HL-60 (cell line): ENCODE results near the gene CRIP2.

ENCODE experiments used
- DNase-seq, 2 experiments: peaks; one replicate each; pipeline ENCODE4 v3.0.0-alpha.2; 2010 to 2020; ENCODE audit warnings: low read depth in 1 of 2, low spot score in 1 of 2
- H3K27ac ChIP-seq: fragments of 250-450 bp; sonication (Bioruptor Pico); replicated peaks from 2 replicates; pipeline ENCODE4 v1.5.1; 2020; ENCODE audit warnings: mild to moderate bottlenecking, moderate library complexity
- H3K27me3 ChIP-seq: fragments of 250-450 bp; sonication (Bioruptor Pico); 2 replicates; pipeline ENCODE4 v1.5.1; 2021; ENCODE audit warnings: mild to moderate bottlenecking, moderate library complexity; ENCODE audit not compliant: insufficient read depth, poor library complexity, severe bottlenecking
- H3K4me3 ChIP-seq: replicated peaks from 2 replicates; pipeline ENCODE4 v1.5.1; 2011; ENCODE audit warnings: mild to moderate bottlenecking, control low read depth, low read length; ENCODE audit not compliant: insufficient read depth
- GABPA ChIP-seq: IDR thresholded peaks from 2 replicates; pipeline ENCODE4 v1.6.1; 2012; ENCODE audit warnings: low read depth
- POLR2AphosphoS5 ChIP-seq: IDR thresholded peaks from 2 replicates; pipeline ENCODE4 v1.6.1; 2012; ENCODE audit warnings: low read depth
- SPI1 ChIP-seq: IDR thresholded peaks from 2 replicates; pipeline ENCODE4 v1.6.1; 2012; ENCODE audit warnings: low read depth, mild to moderate bottlenecking, borderline replicate concordance
- TF ChIP-seq, protein P1 (sequence below): IDR thresholded peaks from 2 replicates; pipeline ENCODE4 v1.6.1; 2012; ENCODE audit warnings: low read depth; ENCODE audit not compliant: insufficient replicate concordance
- TF ChIP-seq, protein P2 (sequence below): IDR thresholded peaks from one replicate; pipeline ENCODE4 v1.5.1; 2011; ENCODE audit warnings: low read length, control low read depth, inconsistent platforms; ENCODE audit not compliant: insufficient read depth

Gene CRIP2

GRCh38 chr14:105503935-105504692 lies 29.5 kb downstream of the CRIP2 start:
- Histone ChIP-seq H3K27ac (no peak overlapping the region), H3K27me3 (peaks cover 2% of the 10 kb centered on the region), H3K4me3 (no peak overlapping the region)
- no peak for TF ChIP-seq GABPA
- TF ChIP-seq, protein P1, sequence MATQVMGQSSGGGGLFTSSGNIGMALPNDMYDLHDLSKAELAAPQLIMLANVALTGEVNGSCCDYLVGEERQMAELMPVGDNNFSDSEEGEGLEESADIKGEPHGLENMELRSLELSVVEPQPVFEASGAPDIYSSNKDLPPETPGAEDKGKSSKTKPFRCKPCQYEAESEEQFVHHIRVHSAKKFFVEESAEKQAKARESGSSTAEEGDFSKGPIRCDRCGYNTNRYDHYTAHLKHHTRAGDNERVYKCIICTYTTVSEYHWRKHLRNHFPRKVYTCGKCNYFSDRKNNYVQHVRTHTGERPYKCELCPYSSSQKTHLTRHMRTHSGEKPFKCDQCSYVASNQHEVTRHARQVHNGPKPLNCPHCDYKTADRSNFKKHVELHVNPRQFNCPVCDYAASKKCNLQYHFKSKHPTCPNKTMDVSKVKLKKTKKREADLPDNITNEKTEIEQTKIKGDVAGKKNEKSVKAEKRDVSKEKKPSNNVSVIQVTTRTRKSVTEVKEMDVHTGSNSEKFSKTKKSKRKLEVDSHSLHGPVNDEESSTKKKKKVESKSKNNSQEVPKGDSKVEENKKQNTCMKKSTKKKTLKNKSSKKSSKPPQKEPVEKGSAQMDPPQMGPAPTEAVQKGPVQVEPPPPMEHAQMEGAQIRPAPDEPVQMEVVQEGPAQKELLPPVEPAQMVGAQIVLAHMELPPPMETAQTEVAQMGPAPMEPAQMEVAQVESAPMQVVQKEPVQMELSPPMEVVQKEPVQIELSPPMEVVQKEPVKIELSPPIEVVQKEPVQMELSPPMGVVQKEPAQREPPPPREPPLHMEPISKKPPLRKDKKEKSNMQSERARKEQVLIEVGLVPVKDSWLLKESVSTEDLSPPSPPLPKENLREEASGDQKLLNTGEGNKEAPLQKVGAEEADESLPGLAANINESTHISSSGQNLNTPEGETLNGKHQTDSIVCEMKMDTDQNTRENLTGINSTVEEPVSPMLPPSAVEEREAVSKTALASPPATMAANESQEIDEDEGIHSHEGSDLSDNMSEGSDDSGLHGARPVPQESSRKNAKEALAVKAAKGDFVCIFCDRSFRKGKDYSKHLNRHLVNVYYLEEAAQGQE = no peak
- no peak for DNase-seq

GRCh38 chr14:105505101-105505500 lies 30.5 kb downstream of the CRIP2 start:
- no peak overlapping the region for H3K27ac ChIP-seq
- DNase-seq = no peak
- TF ChIP-seq, protein P2, sequence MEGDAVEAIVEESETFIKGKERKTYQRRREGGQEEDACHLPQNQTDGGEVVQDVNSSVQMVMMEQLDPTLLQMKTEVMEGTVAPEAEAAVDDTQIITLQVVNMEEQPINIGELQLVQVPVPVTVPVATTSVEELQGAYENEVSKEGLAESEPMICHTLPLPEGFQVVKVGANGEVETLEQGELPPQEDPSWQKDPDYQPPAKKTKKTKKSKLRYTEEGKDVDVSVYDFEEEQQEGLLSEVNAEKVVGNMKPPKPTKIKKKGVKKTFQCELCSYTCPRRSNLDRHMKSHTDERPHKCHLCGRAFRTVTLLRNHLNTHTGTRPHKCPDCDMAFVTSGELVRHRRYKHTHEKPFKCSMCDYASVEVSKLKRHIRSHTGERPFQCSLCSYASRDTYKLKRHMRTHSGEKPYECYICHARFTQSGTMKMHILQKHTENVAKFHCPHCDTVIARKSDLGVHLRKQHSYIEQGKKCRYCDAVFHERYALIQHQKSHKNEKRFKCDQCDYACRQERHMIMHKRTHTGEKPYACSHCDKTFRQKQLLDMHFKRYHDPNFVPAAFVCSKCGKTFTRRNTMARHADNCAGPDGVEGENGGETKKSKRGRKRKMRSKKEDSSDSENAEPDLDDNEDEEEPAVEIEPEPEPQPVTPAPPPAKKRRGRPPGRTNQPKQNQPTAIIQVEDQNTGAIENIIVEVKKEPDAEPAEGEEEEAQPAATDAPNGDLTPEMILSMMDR = no peak
- TF ChIP-seq GABPA (no peak), POLR2AphosphoS5 (no peak), SPI1 (no peak)
- TF ChIP-seq, protein P1 = no peak
- H3K27me3 ChIP-seq = peaks cover 2% of the 10 kb centered on the region
- H3K4me3 ChIP-seq = no peak overlapping the region

GRCh38 chr14:105507247-105507646 lies 32.6 kb downstream of the CRIP2 start:
- H3K4me3 ChIP-seq = no peak overlapping the region
- TF ChIP-seq, protein P1 = no peak
- TF ChIP-seq SPI1 (no peak), GABPA (no peak), POLR2AphosphoS5 (no peak)
- TF ChIP-seq, protein P2 = no peak
- no peak overlapping the region for H3K27ac ChIP-seq
- peaks cover 2% of the 10 kb centered on the region for H3K27me3 ChIP-seq
- DNase-seq = no peak
